Loucy (cell line): ENCODE data around the gene MYH9.

Experiments
- H2AFZ ChIP-seq: fragments of 200-600 bp; sonication (generic); 2 replicates; pipeline ENCODE4 v1.6.0; 2016; ENCODE audit warnings: antibody characterized with exemption, mild to moderate bottlenecking, low read length, moderate library complexity
- H3F3A ChIP-seq: fragments of 200-600 bp; 2 replicates; pipeline ENCODE4 v1.6.0; 2016; ENCODE audit warnings: antibody characterized with exemption, low read depth, mild to moderate bottlenecking
- H3K27me3 ChIP-seq: fragments of 200-600 bp; sonication (generic); 2 replicates; pipeline ENCODE4 v1.6.1; 2014; ENCODE audit warnings: low read length, mild to moderate bottlenecking; ENCODE audit not compliant: insufficient read depth, poor library complexity, severe bottlenecking
- H3K36me3 ChIP-seq: fragments of 200-600 bp; sonication (generic); 2 replicates; pipeline ENCODE4 v1.6.1; 2016; ENCODE audit warnings: low read length; ENCODE audit not compliant: insufficient read depth
- H3K4me1 ChIP-seq: fragments of 200-600 bp; sonication (generic); 2 replicates; pipeline ENCODE4 v1.5.1; 2014; ENCODE audit warnings: low read length, mild to moderate bottlenecking; ENCODE audit not compliant: insufficient read depth, poor library complexity, severe bottlenecking
- H3K4me2 ChIP-seq: fragments of 200-600 bp; sonication (generic); 2 replicates; pipeline ENCODE4 v1.6.0; 2014; ENCODE audit warnings: antibody characterized with exemption, low read length, low read depth, mild to moderate bottlenecking; ENCODE audit not compliant: poor library complexity, severe bottlenecking
- H3K4me3 ChIP-seq: fragments of 200-600 bp; sonication (generic); 2 replicates; pipeline ENCODE4 v1.5.1; 2014; ENCODE audit warnings: low read length, mild to moderate bottlenecking, mixed read lengths; ENCODE audit not compliant: poor library complexity, severe bottlenecking
- H3K79me2 ChIP-seq: fragments of 200-600 bp; sonication (generic); 2 replicates; pipeline ENCODE4 v1.6.1; 2014; ENCODE audit warnings: low read length; ENCODE audit not compliant: insufficient read depth
- H3K9ac ChIP-seq: fragments of 200-600 bp; sonication (generic); 2 replicates; pipeline ENCODE4 v1.6.0; 2014; ENCODE audit warnings: mild to moderate bottlenecking, low read depth, low read length, moderate library complexity; ENCODE audit not compliant: poor library complexity, severe bottlenecking
- H3K9me2 ChIP-seq: fragments of 200-600 bp; sonication (generic); replicated peaks from 2 replicates; pipeline ENCODE4 v1.6.1; 2016; ENCODE audit warnings: low read depth, low read length, mixed read lengths
- H3K9me3 ChIP-seq: fragments of 200-600 bp; sonication (generic); 2 replicates; pipeline ENCODE4 v1.6.1; 2014; ENCODE audit warnings: mild to moderate bottlenecking, antibody characterized with exemption, low read length, low read depth; ENCODE audit not compliant: insufficient read depth
- H4K20me1 ChIP-seq: fragments of 200-600 bp; sonication (generic); 2 replicates; pipeline ENCODE4 v1.6.0; 2014; ENCODE audit warnings: antibody characterized with exemption, low read length, mild to moderate bottlenecking; ENCODE audit not compliant: insufficient read depth, poor library complexity, severe bottlenecking
- CTCF ChIP-seq: fragments of 200-600 bp; sonication (generic); conservative IDR thresholded peaks from 2 replicates; pipeline ENCODE4 v1.5.1; 2014; ENCODE audit warnings: mild to moderate bottlenecking, antibody characterized with exemption, low read length
- EZH2phosphoT487 ChIP-seq: fragments of 200-600 bp; IDR thresholded peaks from 2 replicates; pipeline ENCODE4 v1.6.1; 2018; ENCODE audit warnings: antibody characterized with exemption, mild to moderate bottlenecking, moderate library complexity, borderline replicate concordance

The MYH9 gene

DNA sequence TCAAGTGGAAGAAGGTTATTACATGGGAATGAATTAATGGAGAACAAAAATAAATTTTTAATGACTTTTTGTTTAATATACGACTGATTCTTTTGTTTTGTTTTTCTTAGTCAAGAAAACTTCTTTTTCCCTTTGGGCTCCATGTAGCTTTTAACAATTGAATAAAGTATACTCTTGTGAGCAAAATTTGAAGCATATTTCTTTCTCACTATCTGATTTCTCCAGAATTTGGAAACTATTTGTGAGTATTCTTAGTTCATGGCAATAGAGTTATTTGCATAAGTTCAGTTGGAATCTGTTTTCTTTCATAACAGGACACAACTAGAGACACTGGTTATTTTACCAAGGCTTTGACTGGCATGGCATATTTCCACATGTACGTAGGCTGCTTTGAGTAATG, 138.6 kb downstream of the MYH9 start:
- H3K36me3 ChIP-seq, result no peaks in the 10 kb centered on the region
- no peak overlapping the region for H2AFZ ChIP-seq
- H3K9ac ChIP-seq, result no peak overlapping the region
- no peaks in the 10 kb centered on the region for H3K79me2 ChIP-seq
- TF ChIP-seq CTCF (no peak), EZH2phosphoT487 (no peak)
- H3K4me3 ChIP-seq, result no peak overlapping the region
- H3F3A ChIP-seq, result no peaks in the 10 kb centered on the region
- H3K4me1 ChIP-seq, result peaks cover 7% of the 10 kb centered on the region
- H3K9me2 ChIP-seq, result no peaks in the 10 kb centered on the region
- H3K4me2 ChIP-seq, result no peak overlapping the region
- H4K20me1 ChIP-seq, result no peaks in the 10 kb centered on the region
- no peaks in the 10 kb centered on the region for H3K27me3 ChIP-seq
- no peaks in the 10 kb centered on the region for H3K9me3 ChIP-seq

GRCh38 chr22:36247955-36248354, 139.8 kb downstream of the MYH9 start:
- no peaks in the 10 kb centered on the region for H3K79me2 ChIP-seq
- H3K9ac ChIP-seq, result no peak overlapping the region
- no peaks in the 10 kb centered on the region for H3K9me2 ChIP-seq
- no peaks in the 10 kb centered on the region for H4K20me1 ChIP-seq
- H3K36me3 ChIP-seq, result no peaks in the 10 kb centered on the region
- H3K4me3 ChIP-seq, result no peak overlapping the region
- no peaks in the 10 kb centered on the region for H3F3A ChIP-seq
- H3K9me3 ChIP-seq, result no peaks in the 10 kb centered on the region
- TF ChIP-seq CTCF, result no peak
- TF ChIP-seq EZH2phosphoT487, result no peak
- H3K4me2 ChIP-seq, result no peak overlapping the region
- no peaks in the 10 kb centered on the region for H3K27me3 ChIP-seq
- peaks cover under 1% of the 10 kb centered on the region for H3K4me1 ChIP-seq
- no peak overlapping the region for H2AFZ ChIP-seq

DNA sequence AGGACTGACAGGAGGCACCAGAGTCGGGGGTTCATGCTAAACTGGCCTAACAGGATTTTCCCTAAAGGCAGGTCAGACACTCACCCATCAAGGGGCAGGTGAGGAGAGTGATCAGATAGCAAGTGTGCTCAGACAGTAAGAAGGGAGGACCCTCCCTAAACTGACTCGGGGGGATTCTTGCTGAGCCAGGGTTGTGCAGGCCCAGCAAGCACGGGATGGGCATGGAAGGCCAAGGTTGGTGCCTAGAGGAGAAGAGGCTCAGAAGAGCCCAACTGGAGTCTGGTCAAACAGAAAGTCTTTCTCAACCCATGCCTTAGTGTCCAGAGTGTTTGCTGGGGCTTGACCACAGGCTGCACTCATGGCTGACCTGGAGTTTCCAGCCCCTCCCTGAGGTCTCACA, 141.0 kb downstream of the MYH9 start:
- H3K9ac ChIP-seq, result no peak overlapping the region
- TF ChIP-seq CTCF, result no peak
- TF ChIP-seq EZH2phosphoT487, result no peak
- no peaks in the 10 kb centered on the region for H3K79me2 ChIP-seq
- H3K4me1 ChIP-seq, result no peaks in the 10 kb centered on the region
- no peaks in the 10 kb centered on the region for H3K36me3 ChIP-seq
- no peaks in the 10 kb centered on the region for H3K9me2 ChIP-seq
- H3K9me3 ChIP-seq, result no peaks in the 10 kb centered on the region
- H4K20me1 ChIP-seq, result no peaks in the 10 kb centered on the region
- H2AFZ ChIP-seq, result no peak overlapping the region
- no peak overlapping the region for H3K4me3 ChIP-seq
- no peak overlapping the region for H3K4me2 ChIP-seq
- H3K27me3 ChIP-seq, result no peaks in the 10 kb centered on the region
- H3F3A ChIP-seq, result no peaks in the 10 kb centered on the region
